Measurements from ENCODE around the gene HRH3. TPM values are rescaled to one million over a fixed set of nuclear protein-coding genes. Genes with fewer than 3 reads are reported as not detected.

The HRH3 gene
- total RNA-seq, 1 donor from 2014 or later: 0.07 TPM

DNA sequence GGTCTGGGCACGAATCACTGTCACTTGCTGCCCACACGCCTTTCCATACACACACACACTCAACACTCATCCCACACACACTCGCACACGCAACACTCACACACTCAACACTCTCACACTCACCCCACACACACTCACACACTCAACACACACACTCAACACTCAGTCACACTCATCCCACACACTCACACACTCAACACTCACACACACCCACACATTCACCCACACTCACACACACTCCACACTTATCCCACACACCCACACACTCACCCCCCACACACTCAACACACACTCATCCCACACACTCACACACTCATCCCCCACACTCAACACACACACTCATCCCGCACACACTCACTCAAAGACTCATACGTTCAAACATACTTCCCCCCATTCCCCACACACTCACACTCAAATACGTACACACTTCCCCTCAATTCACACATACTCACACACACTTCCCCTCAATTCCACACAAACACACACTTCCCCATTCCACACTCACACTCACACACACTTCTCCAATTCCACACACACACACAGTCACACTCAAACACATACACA is 9.0 kb upstream of the HRH3 start:
- H3K4me2 ChIP-seq (ENCODE audit: low read length): no peak overlapping the region
- H4K20me1 ChIP-seq (ENCODE audit: insufficient read depth, low read length): no peaks in the 10 kb centered on the region
- peaks cover 5% of the 10 kb centered on the region for H3K9me3 ChIP-seq (ENCODE audit: insufficient read depth, low read depth, low read length)
- H3K27me3 ChIP-seq (ENCODE audit: insufficient read depth, low read length): peaks cover 9% of the 10 kb centered on the region
- Mint-ChIP-seq H3K27me3 (ENCODE audit: low read depth, unreplicated experiment) (peaks cover 40% of the 10 kb centered on the region), H3K4me3 (ENCODE audit: unreplicated experiment) (no peak overlapping the region), H3K4me1 (ENCODE audit: low read depth, unreplicated experiment) (no peaks in the 10 kb centered on the region), H3K9me3 (ENCODE audit: unreplicated experiment) (peaks cover 5% of the 10 kb centered on the region), H3K27ac (ENCODE audit: unreplicated experiment) (no peak overlapping the region), H3K36me3 (ENCODE audit: low read depth, unreplicated experiment) (no peaks in the 10 kb centered on the region)
- H3K9ac ChIP-seq (ENCODE audit: low read length): no peak overlapping the region
- no peak overlapping the region for H3K4me3 ChIP-seq (ENCODE audit: insufficient read depth, low read depth, low read length)
- DNase-seq (ENCODE audit: low read depth): no peak
- no peak for FAIRE-seq
- no peak overlapping the region for H2AFZ ChIP-seq (ENCODE audit: low read depth, low read length)
- H3K79me2 ChIP-seq (ENCODE audit: insufficient read depth, low read length): no peaks in the 10 kb centered on the region
- TF ChIP-seq CTCF (IDR thresholded peaks at IDR 0.05; ENCODE audit: insufficient read depth, low read depth, low read length) (no peak), EZH2 (IDR thresholded peaks at IDR 0.05; ENCODE audit: insufficient read depth, low read length) (no peak)
- H3K27ac ChIP-seq (ENCODE audit: low read depth, low read length): no peak overlapping the region
- H3K4me1 ChIP-seq (ENCODE audit: insufficient read depth, low read length): no peaks in the 10 kb centered on the region
- no peaks in the 10 kb centered on the region for H3K36me3 ChIP-seq (ENCODE audit: insufficient read depth, low read length)

DNA sequence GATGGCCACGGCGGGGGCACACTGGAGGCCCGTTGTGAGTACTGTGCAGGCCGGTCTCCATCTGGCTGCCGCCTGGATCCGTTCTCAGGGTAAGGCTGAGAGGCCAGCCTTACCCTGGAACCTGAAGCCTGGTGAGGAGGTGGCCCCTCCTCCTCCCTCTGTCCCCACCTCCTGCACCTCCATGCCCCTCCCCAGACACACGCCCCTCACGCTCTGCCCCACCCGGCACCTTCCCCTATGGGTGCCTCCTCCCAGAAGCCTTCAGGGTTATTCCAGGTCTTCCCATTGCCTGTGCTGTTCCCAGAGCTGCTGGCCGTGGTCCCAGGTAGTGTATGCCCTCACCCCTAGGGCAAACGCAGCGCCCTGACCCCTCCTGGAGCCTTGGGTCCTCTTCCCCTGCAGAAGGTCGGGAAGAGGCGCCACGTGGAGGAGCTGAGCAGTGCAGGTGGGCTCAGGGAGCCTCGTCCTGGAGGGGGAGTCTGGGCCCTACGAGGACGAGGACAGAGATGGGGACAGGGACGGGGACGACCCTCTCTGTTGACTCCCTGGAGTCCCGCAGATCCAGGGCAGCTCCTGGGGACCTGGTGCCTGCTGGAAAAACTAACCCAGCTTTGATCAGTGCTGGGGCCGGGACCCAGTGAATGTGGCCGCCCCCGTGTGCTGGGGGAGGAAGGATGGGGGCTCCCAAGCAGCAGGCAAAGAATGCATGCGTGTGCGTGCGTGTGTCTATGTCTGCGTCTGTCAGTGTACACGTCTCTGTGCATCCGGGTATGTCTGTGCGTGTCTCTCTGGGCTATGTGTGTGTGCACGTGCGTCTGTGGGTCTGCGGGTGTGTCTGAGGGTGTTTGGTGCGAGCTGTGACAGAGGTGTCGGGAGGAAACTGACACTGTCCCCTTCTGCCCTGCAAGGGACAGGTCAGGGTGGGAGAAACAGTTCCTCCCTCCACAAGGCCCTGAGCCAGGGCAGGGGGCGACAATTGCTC is 8.2 kb upstream of the HRH3 start:
- no peak for DNase-seq (ENCODE audit: low read depth)
- no peak for FAIRE-seq
- TF ChIP-seq CTCF (IDR thresholded peaks at IDR 0.05; ENCODE audit: insufficient read depth, low read depth, low read length) (no peak), EZH2 (IDR thresholded peaks at IDR 0.05; ENCODE audit: insufficient read depth, low read length) (no peak)
- H3K9ac ChIP-seq (ENCODE audit: low read length): no peak overlapping the region
- H3K4me3 ChIP-seq (ENCODE audit: insufficient read depth, low read depth, low read length): no peak overlapping the region
- Mint-ChIP-seq H3K4me3 (ENCODE audit: unreplicated experiment) (no peak overlapping the region), H3K27ac (ENCODE audit: unreplicated experiment) (no peak overlapping the region), H3K27me3 (ENCODE audit: low read depth, unreplicated experiment) (peaks cover 41% of the 10 kb centered on the region), H3K4me1 (ENCODE audit: low read depth, unreplicated experiment) (no peaks in the 10 kb centered on the region), H3K9me3 (ENCODE audit: unreplicated experiment) (peaks cover 2% of the 10 kb centered on the region), H3K36me3 (ENCODE audit: low read depth, unreplicated experiment) (no peaks in the 10 kb centered on the region)
- no peaks in the 10 kb centered on the region for H3K36me3 ChIP-seq (ENCODE audit: insufficient read depth, low read length)
- H3K4me2 ChIP-seq (ENCODE audit: low read length): no peak overlapping the region
- H3K27ac ChIP-seq (ENCODE audit: low read depth, low read length): no peak overlapping the region
- peaks cover 9% of the 10 kb centered on the region for H3K27me3 ChIP-seq (ENCODE audit: insufficient read depth, low read length)
- no peaks in the 10 kb centered on the region for H3K79me2 ChIP-seq (ENCODE audit: insufficient read depth, low read length)
- H3K9me3 ChIP-seq (ENCODE audit: insufficient read depth, low read depth, low read length): peaks cover 2% of the 10 kb centered on the region
- H2AFZ ChIP-seq (ENCODE audit: low read depth, low read length): no peak overlapping the region
- no peaks in the 10 kb centered on the region for H4K20me1 ChIP-seq (ENCODE audit: insufficient read depth, low read length)
- H3K4me1 ChIP-seq (ENCODE audit: insufficient read depth, low read length): no peaks in the 10 kb centered on the region

Measured in astrocyte (in vitro differentiated cells and primary cell).